ENCODE results near the gene TRIM46. TPM values are rescaled to one million over a fixed set of nuclear protein-coding genes. Genes with fewer than 3 reads are reported as not detected.
"Not testable (repeated sequence)": the region's sequence is repeated elsewhere in the genome, so short reads cannot be mapped to it uniquely, and the experiment has no call there.

TRIM46 gene
- total RNA-seq, 1 experiment from 2014 or later, result 1.0 TPM

- Histone ChIP-seq H3K27me3 (no peaks in the 10 kb centered on the region), H3K4me3 (peak within 1 kb of the TSS; percentile 82), H3K4me1 (no peaks in the 10 kb centered on the region; the same call in none of the 2 replicates), H3K9me3 (replicated peaks) (no peaks in the 10 kb centered on the region), H3K27ac (peak within 1 kb of the TSS; percentile 85), H3K36me3 (no peaks in the 10 kb centered on the region)
- peak; percentile 87 to 88 for DNase-seq
Measured at GRCh38 chr1:155208541-155209311, 35.1 kb downstream of the TRIM46 start, which contains the start of gene MTX1. TSS of gene MTX1 (plus strand) at chr1:155208695. CDS start at chr1:155208805, 110 bp downstream.

GRCh38 chr1:155209312-155209721 lies 35.7 kb downstream of the TRIM46 start:
- Histone ChIP-seq H3K4me1 (no peaks in the 10 kb centered on the region; the same call in none of the 2 replicates), H3K9me3 (replicated peaks) (no peaks in the 10 kb centered on the region), H3K36me3 (no peaks in the 10 kb centered on the region), H3K4me3 (peak overlapping the region; percentile 82), H3K27me3 (no peaks in the 10 kb centered on the region), H3K27ac (peak overlapping the region; percentile 85)
- DNase-seq, result peak in 1 of 2 experiments; percentile 22

- no peaks in the 10 kb centered on the region for H3K27me3 ChIP-seq
- H3K4me1 ChIP-seq, result no peaks in the 10 kb centered on the region; the same call in none of the 2 replicates
- H3K27ac ChIP-seq, result no peak overlapping the region
- no peaks in the 10 kb centered on the region for H3K9me3 ChIP-seq (replicated peaks)
- no peak overlapping the region for H3K4me3 ChIP-seq
- no peak for DNase-seq
- H3K36me3 ChIP-seq, result no peaks in the 10 kb centered on the region
Measured at GRCh38 chr1:155210314-155211104, 36.9 kb downstream of the TRIM46 start.

GRCh38 chr1:155211381-155212050 lies 37.9 kb downstream of the TRIM46 start:
- not testable (repeated sequence) for H3K4me1 ChIP-seq; H3K27me3 ChIP-seq; H3K9me3 ChIP-seq (replicated peaks); H3K27ac ChIP-seq; DNase-seq; H3K4me3 ChIP-seq; H3K36me3 ChIP-seq

- not testable (repeated sequence) for H3K27me3 ChIP-seq; DNase-seq; H3K36me3 ChIP-seq; H3K9me3 ChIP-seq (replicated peaks); H3K4me1 ChIP-seq; H3K4me3 ChIP-seq; H3K27ac ChIP-seq
Measured at GRCh38 chr1:155212051-155212440, 38.4 kb downstream of the TRIM46 start.

GRCh38 chr1:155214702-155215101 lies 41.1 kb downstream of the TRIM46 start:
- not testable (repeated sequence) for H3K9me3 ChIP-seq (replicated peaks); H3K4me1 ChIP-seq

GRCh38 chr1:155218854-155219591 lies 45.4 kb downstream of the TRIM46 start:
- H3K9me3 ChIP-seq (replicated peaks), result no peaks in the 10 kb centered on the region
- H3K4me3 ChIP-seq, result no peak overlapping the region
- H3K27ac ChIP-seq, result no peak overlapping the region
- no peaks in the 10 kb centered on the region for H3K36me3 ChIP-seq
- no peaks in the 10 kb centered on the region for H3K27me3 ChIP-seq
- no peaks in the 10 kb centered on the region for H3K4me1 ChIP-seq
- peak; percentile 33 to 69 for DNase-seq

More at GRCh38 chr1:155214702-155215101, 41.1 kb downstream of the TRIM46 start:
- not testable (repeated sequence) for H3K36me3 ChIP-seq, DNase-seq, H3K27me3 ChIP-seq, H3K4me3 ChIP-seq, H3K27ac ChIP-seq

GRCh38 chr1:155219592-155220031 lies 46.0 kb downstream of the TRIM46 start:
- no peaks in the 10 kb centered on the region for H3K4me1 ChIP-seq
- no peak overlapping the region for H3K27ac ChIP-seq
- no peaks in the 10 kb centered on the region for H3K36me3 ChIP-seq
- no peaks in the 10 kb centered on the region for H3K9me3 ChIP-seq (replicated peaks)
- H3K27me3 ChIP-seq, result no peaks in the 10 kb centered on the region
- no peak for DNase-seq
- H3K4me3 ChIP-seq, result no peak overlapping the region

GRCh38 chr1:155220211-155220965 lies 46.7 kb downstream of the TRIM46 start:
- H3K27me3 ChIP-seq; H3K4me3 ChIP-seq; H3K4me1 ChIP-seq; H3K36me3 ChIP-seq; H3K27ac ChIP-seq; H3K9me3 ChIP-seq (replicated peaks); DNase-seq: not testable (repeated sequence)

- no peaks in the 10 kb centered on the region for H3K9me3 ChIP-seq (replicated peaks)
- no peak for DNase-seq
- no peaks in the 10 kb centered on the region for H3K27me3 ChIP-seq
- no peak overlapping the region for H3K4me3 ChIP-seq
- peaks cover 3% of the 10 kb centered on the region for H3K4me1 ChIP-seq
- H3K36me3 ChIP-seq, result no peaks in the 10 kb centered on the region; the same call in 1 of the 2 replicates
- H3K27ac ChIP-seq, result no peak overlapping the region
Measured at GRCh38 chr1:155223047-155223446, 49.4 kb downstream of the TRIM46 start.

- not testable (repeated sequence) for DNase-seq; H3K4me1 ChIP-seq; H3K27ac ChIP-seq; H3K27me3 ChIP-seq; H3K9me3 ChIP-seq (replicated peaks); H3K4me3 ChIP-seq; H3K36me3 ChIP-seq
Measured at GRCh38 chr1:155225404-155225759, 51.7 kb downstream of the TRIM46 start.

- peaks cover 3% of the 10 kb centered on the region for H3K4me1 ChIP-seq
- peak overlapping the region; percentile 65 for H3K4me3 ChIP-seq
- H3K9me3 ChIP-seq (replicated peaks), result no peaks in the 10 kb centered on the region
- peak; percentile 73 to 81 for DNase-seq
- no peaks in the 10 kb centered on the region for H3K27me3 ChIP-seq
- no peaks in the 10 kb centered on the region; the same call in 1 of the 2 replicates for H3K36me3 ChIP-seq
- peak overlapping the region; percentile 68 for H3K27ac ChIP-seq
Measured at GRCh38 chr1:155226188-155226909, 52.7 kb downstream of the TRIM46 start.

- Histone ChIP-seq H3K9me3 (replicated peaks) (no peaks in the 10 kb centered on the region), H3K27ac (peak overlapping the region; percentile 68), H3K27me3 (no peaks in the 10 kb centered on the region), H3K4me3 (peak overlapping the region; percentile 65), H3K36me3 (no peaks in the 10 kb centered on the region; the same call in 1 of the 2 replicates), H3K4me1 (peaks cover 3% of the 10 kb centered on the region)
- DNase-seq, result peak; percentile 61 to 68
Measured at GRCh38 chr1:155226910-155227260, 53.2 kb downstream of the TRIM46 start.
